ENCODE results near the gene PCDHGA9. TPM values are rescaled to one million over a fixed set of nuclear protein-coding genes. Genes with fewer than 3 reads are reported as not detected.
A peak's percentile ranks its signal among the peaks of the same experiment; 100 is the strongest.

Gene PCDHGA9
- total RNA-seq, 1 experiment from 2014 or later = 0.15 TPM

- ATAC-seq = no peak
- no peak for DNase-seq (ENCODE audit: low read depth, low spot score)
- Histone ChIP-seq H3K4me3 (ENCODE audit: low read depth in 2 of 2, low read length in 2 of 2) (no peak overlapping the region), H3K27ac (ENCODE audit: low read length) (no peak overlapping the region), H3K36me3 (ENCODE audit: control insufficient read depth, insufficient read depth, low read length) (no peaks in the 10 kb centered on the region), H3K4me1 (ENCODE audit: control insufficient read depth, insufficient read depth, low read length) (no peaks in the 10 kb centered on the region), H3K27me3 (ENCODE audit: control insufficient read depth, insufficient read depth, low read length) (no peaks in the 10 kb centered on the region), H3K9me3 (ENCODE audit: control insufficient read depth, insufficient read depth, low read depth, low read length) (no peaks in the 10 kb centered on the region)
- in situ Hi-C loops (cut with HindIII; ENCODE audit: low pct_unique_long_range_greater_than_20kb, low sequenced_read_pairs) = no loop called here
- TF ChIP-seq, protein P1, sequence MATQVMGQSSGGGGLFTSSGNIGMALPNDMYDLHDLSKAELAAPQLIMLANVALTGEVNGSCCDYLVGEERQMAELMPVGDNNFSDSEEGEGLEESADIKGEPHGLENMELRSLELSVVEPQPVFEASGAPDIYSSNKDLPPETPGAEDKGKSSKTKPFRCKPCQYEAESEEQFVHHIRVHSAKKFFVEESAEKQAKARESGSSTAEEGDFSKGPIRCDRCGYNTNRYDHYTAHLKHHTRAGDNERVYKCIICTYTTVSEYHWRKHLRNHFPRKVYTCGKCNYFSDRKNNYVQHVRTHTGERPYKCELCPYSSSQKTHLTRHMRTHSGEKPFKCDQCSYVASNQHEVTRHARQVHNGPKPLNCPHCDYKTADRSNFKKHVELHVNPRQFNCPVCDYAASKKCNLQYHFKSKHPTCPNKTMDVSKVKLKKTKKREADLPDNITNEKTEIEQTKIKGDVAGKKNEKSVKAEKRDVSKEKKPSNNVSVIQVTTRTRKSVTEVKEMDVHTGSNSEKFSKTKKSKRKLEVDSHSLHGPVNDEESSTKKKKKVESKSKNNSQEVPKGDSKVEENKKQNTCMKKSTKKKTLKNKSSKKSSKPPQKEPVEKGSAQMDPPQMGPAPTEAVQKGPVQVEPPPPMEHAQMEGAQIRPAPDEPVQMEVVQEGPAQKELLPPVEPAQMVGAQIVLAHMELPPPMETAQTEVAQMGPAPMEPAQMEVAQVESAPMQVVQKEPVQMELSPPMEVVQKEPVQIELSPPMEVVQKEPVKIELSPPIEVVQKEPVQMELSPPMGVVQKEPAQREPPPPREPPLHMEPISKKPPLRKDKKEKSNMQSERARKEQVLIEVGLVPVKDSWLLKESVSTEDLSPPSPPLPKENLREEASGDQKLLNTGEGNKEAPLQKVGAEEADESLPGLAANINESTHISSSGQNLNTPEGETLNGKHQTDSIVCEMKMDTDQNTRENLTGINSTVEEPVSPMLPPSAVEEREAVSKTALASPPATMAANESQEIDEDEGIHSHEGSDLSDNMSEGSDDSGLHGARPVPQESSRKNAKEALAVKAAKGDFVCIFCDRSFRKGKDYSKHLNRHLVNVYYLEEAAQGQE (IDR thresholded peaks at IDR 0.05; ENCODE audit: insufficient read depth in 1 of 2, low read depth in 2 of 2, low read length in 1 of 2) = peak; percentile 39 to 66; a peak in 2 of 4 replicates
- TF ChIP-seq SIN3A (IDR thresholded peaks at IDR 0.05; ENCODE audit: borderline replicate concordance, insufficient read depth, low read depth, low read length) = no peak
- ChIA-PET POLR2A (no interaction called here), CTCF (no interaction called here)
- intact Hi-C loops (cut with micrococcal nuclease; ENCODE audit: unreplicated experiment) = loop anchor here (10.0 kb wide), 1 partner anchor 168 kb away; no protein-coding TSS in a partner anchor
- BruUV-seq (replicated peaks) = no TSS peak
Measured at GRCh38 chr5:141356950-141357349, 45.6 kb upstream of the PCDHGA9 start.

DNA sequence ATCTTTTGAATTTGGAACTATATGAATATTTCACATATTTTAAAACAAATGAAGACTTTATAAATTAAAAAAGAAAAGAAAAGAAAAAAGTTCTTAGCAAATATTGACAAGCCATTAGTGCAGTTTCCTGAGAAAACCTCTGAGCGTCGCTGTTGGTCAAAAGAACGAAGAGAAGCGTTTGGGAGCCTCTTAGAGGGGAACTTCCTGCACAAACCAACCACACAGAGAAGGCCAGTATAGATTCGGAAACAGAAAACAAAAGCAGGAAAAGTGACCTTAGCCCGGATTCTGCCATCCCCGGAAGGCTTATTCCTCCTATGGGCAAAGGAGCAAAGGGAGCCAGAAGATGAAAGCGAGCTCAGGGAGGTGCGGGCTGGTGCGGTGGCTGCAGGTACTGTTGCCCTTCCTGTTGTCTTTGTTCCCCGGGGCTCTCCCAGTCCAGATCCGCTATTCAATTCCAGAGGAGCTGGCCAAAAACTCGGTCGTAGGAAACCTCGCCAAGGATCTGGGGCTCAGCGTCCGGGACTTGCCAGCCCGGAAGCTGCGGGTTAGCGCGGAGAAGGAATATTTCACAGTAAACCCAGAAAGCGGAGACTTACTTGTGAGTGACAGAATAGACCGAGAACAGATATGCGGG lies 42.7 kb upstream of the PCDHGA9 start, which contains the start of gene PCDHGB2:
Gene PCDHGB2, plus strand, starts transcription at position 205 of the 637 bp plus-strand sequence. Its CDS starts 142 bp downstream, at position 347.
- ChIA-PET POLR2A (no interaction called here), CTCF (interaction anchor here (0.6 to 1.0 kb wide), 4 partner anchors 53 to 266 kb away, joined by 3 to 6 read pairs (median 3); partner anchors contain the start of genes PCDHB14, PCDHB2, PCDHGA10 and PCDHGB7)
- Histone ChIP-seq H3K27ac (ENCODE audit: low read length) (no peak within 1 kb of the TSS), H3K9me3 (ENCODE audit: control insufficient read depth, insufficient read depth, low read depth, low read length) (peaks cover 13% of the 10 kb centered on the region; the same call in 1 of the 2 replicates), H3K27me3 (ENCODE audit: control insufficient read depth, insufficient read depth, low read length) (no peaks in the 10 kb centered on the region), H3K4me1 (ENCODE audit: control insufficient read depth, insufficient read depth, low read length) (no peaks in the 10 kb centered on the region), H3K36me3 (ENCODE audit: control insufficient read depth, insufficient read depth, low read length) (no peaks in the 10 kb centered on the region), H3K4me3 (ENCODE audit: low read depth in 2 of 2, low read length in 2 of 2) (peak within 1 kb of the TSS; percentile 41 to 82)
- DNase-seq (ENCODE audit: low read depth, low spot score) (peak; percentile 39), ATAC-seq (peak; percentile 85)
- TF ChIP-seq POLR2AphosphoS5 (IDR thresholded peaks at IDR 0.05; ENCODE audit: low read depth, low read length) (no peak), CTCF (IDR thresholded peaks at IDR 0.05) (peak; percentile 75)
- intact Hi-C loops (cut with micrococcal nuclease; ENCODE audit: unreplicated experiment) (loop anchor here (2.0 to 10.0 kb wide), 3 partner anchors 55 to 203 kb away; partner anchors contain the start of genes PCDHGA10 and PCDHGB7), in situ Hi-C loops (cut with HindIII; ENCODE audit: low pct_unique_long_range_greater_than_20kb, low sequenced_read_pairs) (no loop called here)
- BruUV-seq (replicated peaks) = TSS peak; percentile 59

GRCh38 chr5:141360685-141361084 lies 41.9 kb upstream of the PCDHGA9 start:
- ATAC-seq = no peak
- Histone ChIP-seq H3K4me3 (ENCODE audit: low read depth in 2 of 2, low read length in 2 of 2) (peak overlapping the region in 1 of 2 experiments; percentile 82; a peak in 3 of 4 replicates), H3K9me3 (ENCODE audit: control insufficient read depth, insufficient read depth, low read depth, low read length) (peaks cover 13% of the 10 kb centered on the region; the same call in 1 of the 2 replicates), H3K4me1 (ENCODE audit: control insufficient read depth, insufficient read depth, low read length) (no peaks in the 10 kb centered on the region), H3K27me3 (ENCODE audit: control insufficient read depth, insufficient read depth, low read length) (no peaks in the 10 kb centered on the region), H3K36me3 (ENCODE audit: control insufficient read depth, insufficient read depth, low read length) (no peaks in the 10 kb centered on the region), H3K27ac (ENCODE audit: low read length) (no peak overlapping the region)
- TF ChIP-seq, protein P1 (IDR thresholded peaks at IDR 0.05; ENCODE audit: insufficient read depth in 1 of 2, low read depth in 2 of 2, low read length in 1 of 2) = no peak
- TF ChIP-seq POLR2AphosphoS5 (IDR thresholded peaks at IDR 0.05; ENCODE audit: low read depth, low read length) = no peak
- no peak for TF ChIP-seq CTCF (IDR thresholded peaks at IDR 0.05)
- TF ChIP-seq TCF7L2 (IDR thresholded peaks at IDR 0.05; ENCODE audit: low read depth, low read length) = no peak
- TF ChIP-seq SIN3A (IDR thresholded peaks at IDR 0.05; ENCODE audit: borderline replicate concordance, insufficient read depth, low read depth, low read length) = no peak
- in situ Hi-C loops (cut with HindIII; ENCODE audit: low pct_unique_long_range_greater_than_20kb, low sequenced_read_pairs) (no loop called here), intact Hi-C loops (cut with micrococcal nuclease; ENCODE audit: unreplicated experiment) (loop anchor here (10.0 kb wide), 1 partner anchor 54 kb away; the partner anchor contains the start of genes PCDHGA10 and PCDHGB7)
- no peak for DNase-seq (ENCODE audit: low read depth, low spot score)
- no TSS peak for BruUV-seq (replicated peaks)
- ChIA-PET CTCF (interaction anchor here (0.6 to 1.0 kb wide), 3 partner anchors 52 to 137 kb away, joined by 3 to 6 read pairs (median 3); partner anchors contain the start of genes PCDHB14, PCDHGA10 and PCDHGB7), POLR2A (no interaction called here)

Measured in Panc1 (cell line).